NCI-H446 treated with DMSO at 0.1 percent for 48 hours (cell line): ENCODE results near the gene DCUN1D3.

ENCODE experiments used
- DNase-seq: peaks from one replicate; lab custom pipeline; 2025; lab: John Stamatoyannopoulos, UW

The DCUN1D3 gene

GRCh38 chr16:20918486-20919239, 18.5 kb upstream of the DCUN1D3 start:
- no peak for DNase-seq

- no peak for DNase-seq
Measured at GRCh38 chr16:20916942-20917341, 16.8 kb upstream of the DCUN1D3 start.

GRCh38 chr16:20916289-20916688, 16.1 kb upstream of the DCUN1D3 start:
- DNase-seq, result no peak

GRCh38 chr16:20911361-20911760, 11.2 kb upstream of the DCUN1D3 start:
- DNase-seq, result no peak

- no peak for DNase-seq
Measured at GRCh38 chr16:20910781-20911321, 10.7 kb upstream of the DCUN1D3 start.

- no peak for DNase-seq
Measured at GRCh38 chr16:20906341-20907255, 6.4 kb upstream of the DCUN1D3 start.

GRCh38 chr16:20905576-20905975, 5.4 kb upstream of the DCUN1D3 start:
- DNase-seq, result no peak

DNA sequence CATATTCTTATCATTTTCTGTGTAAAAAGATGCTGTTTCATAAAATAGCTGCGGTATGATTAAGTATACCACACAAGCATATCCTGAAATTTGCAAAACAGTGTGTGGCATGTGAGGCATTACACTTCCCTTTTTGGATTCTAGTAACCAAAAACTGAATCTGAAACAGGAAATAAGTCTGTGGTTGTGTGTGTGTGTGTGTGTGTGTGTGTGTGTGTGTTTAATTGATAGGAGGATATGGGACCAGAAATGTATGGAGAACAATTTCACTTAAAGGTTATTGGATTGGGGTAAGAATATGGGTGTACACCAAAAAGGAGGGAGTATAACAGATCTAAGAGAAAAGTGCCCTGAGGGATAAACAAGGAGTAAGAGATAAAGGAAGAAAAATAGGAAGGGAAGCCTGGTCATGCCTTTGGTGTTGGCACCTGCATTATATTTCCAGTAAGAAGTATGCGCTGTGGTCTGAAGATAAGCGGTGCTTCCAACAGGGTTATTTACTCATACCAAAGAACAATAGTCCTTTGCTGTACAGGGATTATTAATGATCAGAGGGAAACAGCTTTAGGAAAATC, 4.4 kb upstream of the DCUN1D3 start:
- no peak for DNase-seq

- DNase-seq, result no peak
Measured at GRCh38 chr16:20903899-20904506, 3.8 kb upstream of the DCUN1D3 start.

GRCh38 chr16:20903116-20903898, 3.1 kb upstream of the DCUN1D3 start:
- no peak for DNase-seq

- DNase-seq, result no peak
Measured at GRCh38 chr16:20902426-20902825, 2.3 kb upstream of the DCUN1D3 start.

DNA sequence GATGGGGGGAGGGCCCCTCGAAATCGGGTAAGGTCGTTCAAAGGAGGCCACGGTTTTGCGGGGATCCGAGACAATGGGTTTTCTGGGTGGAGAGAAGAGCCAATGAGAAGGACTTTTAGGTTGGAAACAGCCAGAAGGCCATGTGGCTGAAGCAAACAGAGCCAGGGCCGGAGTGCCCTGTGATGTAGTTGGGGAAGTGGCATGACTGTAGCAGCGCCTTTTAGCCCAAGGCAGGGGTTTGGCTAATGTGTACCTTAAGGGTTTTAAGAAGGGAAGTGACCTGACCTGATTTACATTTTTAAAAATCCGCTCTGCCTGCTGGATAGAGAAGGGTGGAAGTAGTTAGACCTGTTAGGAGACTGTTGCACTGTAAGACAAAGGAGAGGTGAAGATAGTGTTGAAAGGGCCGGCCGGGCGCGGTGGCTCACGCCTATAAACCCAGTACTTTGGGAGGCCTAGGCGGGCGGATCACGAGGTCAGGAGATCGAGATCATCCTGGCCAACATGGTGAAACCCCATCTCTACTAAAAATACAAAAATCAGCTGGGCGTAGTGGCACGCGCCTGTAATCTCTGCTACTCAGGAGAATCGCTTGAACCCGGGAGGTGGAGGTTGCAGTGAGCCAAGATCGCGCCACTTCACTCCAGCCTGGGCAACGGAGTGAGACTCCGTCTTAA, 1.4 kb upstream of the DCUN1D3 start:
- DNase-seq, result peak; percentile 30

DNA sequence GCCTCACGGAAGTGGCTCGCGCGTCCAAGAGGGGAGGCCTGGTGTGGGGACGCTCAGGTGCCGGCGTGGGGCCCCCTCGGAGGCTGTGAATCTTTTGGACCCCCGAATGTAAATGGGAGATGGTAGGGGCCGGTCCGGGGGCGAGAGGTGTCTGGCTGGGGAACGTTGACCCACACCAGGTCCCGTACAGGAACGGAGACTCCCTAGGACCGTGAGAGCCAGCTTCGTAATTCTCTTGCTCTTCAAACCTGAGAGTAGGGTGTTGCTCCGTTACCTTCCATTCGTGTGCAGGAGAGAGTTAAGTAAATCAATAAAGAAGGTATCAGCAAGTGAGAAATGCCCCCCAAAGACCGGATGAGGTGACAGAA, 894 bp upstream of the DCUN1D3 start:
- DNase-seq, result no peak

DNA sequence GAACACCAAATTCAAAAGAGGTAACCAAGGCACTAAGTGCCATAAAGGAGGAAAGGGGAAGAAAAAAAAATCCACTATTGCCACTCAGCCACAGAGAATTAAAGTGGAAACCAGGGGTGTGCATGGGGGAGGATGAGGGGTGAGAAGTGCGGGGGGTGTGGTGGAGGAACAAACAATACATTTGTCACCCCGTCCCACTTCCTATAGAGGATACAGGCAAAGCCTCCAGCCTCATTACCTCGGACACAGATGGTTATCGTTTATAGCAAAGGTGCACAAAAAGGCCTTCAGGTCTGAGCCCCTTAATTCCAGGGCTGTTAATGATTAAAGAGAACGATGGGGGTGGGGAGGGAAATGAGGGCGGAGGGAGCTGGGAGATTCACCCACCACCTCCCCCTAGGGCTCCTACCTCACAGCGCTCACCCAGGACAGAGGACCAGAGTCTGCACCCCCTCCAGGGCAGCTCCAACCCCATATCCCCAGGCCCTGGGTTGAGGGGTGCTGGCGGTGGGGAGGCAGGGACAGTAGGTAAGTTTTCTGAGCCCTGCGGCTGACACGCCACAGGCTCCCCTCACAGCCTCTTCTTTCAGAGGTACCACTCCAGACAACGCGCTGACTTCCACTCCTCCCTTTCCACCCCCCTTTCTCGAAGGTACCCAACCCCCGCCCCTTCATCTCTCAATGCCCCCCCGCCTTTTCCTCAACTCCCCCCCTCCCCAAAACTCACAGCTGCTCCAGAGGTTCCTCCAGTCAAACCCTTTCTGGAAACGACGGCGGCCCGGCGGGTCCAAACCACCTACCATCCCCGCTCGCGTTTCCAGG, 470 bp downstream of the DCUN1D3 start:
- DNase-seq, result no peak

DNA sequence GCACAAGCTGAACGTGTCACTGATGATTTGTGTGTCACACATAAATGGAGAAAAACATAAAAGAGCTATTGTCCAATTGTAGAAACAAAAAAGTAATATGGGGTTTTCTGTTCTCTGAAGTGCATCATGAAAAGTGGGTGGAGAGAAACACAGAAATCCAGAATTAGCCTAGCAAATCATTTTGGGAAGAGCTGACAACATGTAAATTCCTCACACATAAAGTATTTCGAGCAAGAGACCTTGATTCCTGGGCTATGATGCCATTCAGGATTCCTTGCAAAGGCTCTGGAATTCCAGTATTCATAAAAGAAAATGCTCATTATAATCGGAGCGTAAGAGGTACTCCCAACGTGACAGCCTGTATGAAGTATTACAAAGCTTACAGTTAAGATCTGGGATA, 1.1 kb downstream of the DCUN1D3 start:
- DNase-seq, result no peak

- DNase-seq, result no peak
Measured at GRCh38 chr16:20897922-20898321, 2.2 kb downstream of the DCUN1D3 start.

- DNase-seq, result no peak
Measured at GRCh38 chr16:20897253-20897897, 2.8 kb downstream of the DCUN1D3 start.

GRCh38 chr16:20894388-20894787, 5.8 kb downstream of the DCUN1D3 start:
- no peak for DNase-seq

- no peak for DNase-seq
Measured at GRCh38 chr16:20889625-20890275, 10.4 kb downstream of the DCUN1D3 start.
